ENCODE results near the gene NFKB1. TPM values are rescaled to one million over a fixed set of nuclear protein-coding genes. Genes with fewer than 3 reads are reported as not detected.

NFKB1 gene
- polyA plus RNA-seq, 1 donor from 2014 or later, result 8.6 TPM

DNA sequence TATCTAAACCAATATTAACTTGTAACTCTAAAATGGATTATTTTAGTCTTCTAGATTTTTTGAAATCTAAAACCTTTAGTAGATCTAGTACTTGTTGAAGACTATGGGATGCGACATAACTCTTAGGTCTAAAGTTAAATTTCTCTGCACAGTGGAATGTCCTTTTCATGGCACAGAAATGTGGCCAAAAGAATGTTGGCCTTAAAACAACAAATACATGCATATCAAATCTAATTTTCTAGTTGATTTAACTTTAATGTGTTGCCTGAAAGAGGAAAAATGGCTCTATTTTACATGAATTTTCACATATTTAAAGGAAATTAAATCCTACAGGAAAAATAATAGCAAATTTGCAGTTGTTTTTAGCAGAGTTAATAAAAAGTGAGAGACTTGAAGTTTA lies 30.3 kb downstream of the NFKB1 start:
- Histone ChIP-seq H3K9me3 (ENCODE audit: low read length) (no peaks in the 10 kb centered on the region), H3F3A (ENCODE audit: insufficient read depth, low read length, poor library complexity, severe bottlenecking) (no peaks in the 10 kb centered on the region), H3K9ac (ENCODE audit: low read length) (no peak overlapping the region), H3K79me2 (replicated peaks; ENCODE audit: insufficient read depth, low read length) (no peaks in the 10 kb centered on the region), H3K27ac (ENCODE audit: low read length) (no peak overlapping the region), H3K4me3 (ENCODE audit: low read length) (no peak overlapping the region), H3K27me3 (ENCODE audit: insufficient read depth, low read depth, low read length) (no peaks in the 10 kb centered on the region), H3K9me2 (ENCODE audit: insufficient read depth, low read length) (no peaks in the 10 kb centered on the region), H3K36me3 (ENCODE audit: insufficient read depth, low read length) (no peaks in the 10 kb centered on the region), H4K20me1 (ENCODE audit: insufficient read depth) (no peaks in the 10 kb centered on the region), H3K4me2 (ENCODE audit: low read length) (no peak overlapping the region), H2AFZ (ENCODE audit: low read depth, low read length) (no peak overlapping the region)
- TF ChIP-seq MXI1 (conservative IDR thresholded peaks at IDR 0.05; ENCODE audit: poor library complexity, severe bottlenecking) (no peak), SMC3 (conservative IDR thresholded peaks at IDR 0.05; ENCODE audit: poor library complexity) (no peak), EZH2 (IDR thresholded peaks at IDR 0.05; ENCODE audit: borderline replicate concordance, insufficient read depth, low read length, poor library complexity, severe bottlenecking) (no peak), POLR2AphosphoS5 (IDR thresholded peaks at IDR 0.05) (no peak)

DNA sequence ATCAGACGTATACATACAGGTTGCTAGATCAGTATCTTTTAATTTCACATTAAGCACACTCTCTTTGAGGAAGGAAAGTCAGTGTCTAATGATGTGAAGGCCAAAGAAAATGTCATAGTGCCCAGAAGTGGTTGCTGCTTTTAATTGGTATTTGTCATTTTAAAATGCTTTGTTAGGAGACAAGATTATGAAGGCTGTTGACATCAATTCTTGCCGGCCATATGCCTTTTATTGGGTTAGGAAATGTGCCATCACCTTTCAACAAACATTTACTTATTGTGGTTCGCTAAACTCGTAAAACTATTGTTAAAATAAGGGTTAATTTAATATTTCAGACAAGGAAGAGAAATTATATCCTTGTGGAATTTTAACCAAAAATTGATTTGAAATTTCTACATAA lies 32.2 kb downstream of the NFKB1 start:
- no peaks in the 10 kb centered on the region for H3K36me3 ChIP-seq (ENCODE audit: insufficient read depth, low read length)

DNA sequence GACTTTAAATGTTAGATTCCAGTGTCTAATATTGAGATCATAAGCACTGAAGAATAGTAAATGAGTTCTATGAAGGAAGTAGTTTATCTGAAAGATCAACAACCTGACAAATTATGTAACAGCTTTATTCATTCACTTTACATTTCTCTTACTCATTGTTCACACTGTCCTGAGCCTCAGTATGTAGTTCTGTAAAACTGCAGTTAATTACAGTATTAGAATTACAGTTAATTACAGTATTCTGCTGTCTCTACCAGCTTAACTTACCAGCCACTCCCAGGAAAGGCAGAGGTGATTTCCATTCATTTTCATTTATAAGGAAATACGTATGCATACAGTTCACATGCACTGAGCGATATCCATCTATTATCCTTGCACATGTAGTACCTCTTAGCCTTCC lies 32.7 kb downstream of the NFKB1 start:
- H3K4me3 ChIP-seq (ENCODE audit: low read length), result no peak overlapping the region
- H3K36me3 ChIP-seq (ENCODE audit: insufficient read depth, low read length), result no peaks in the 10 kb centered on the region
- no peak overlapping the region for H3K9ac ChIP-seq (ENCODE audit: low read length)
- H3K27ac ChIP-seq (ENCODE audit: low read length), result no peak overlapping the region
- no peak overlapping the region for H2AFZ ChIP-seq (ENCODE audit: low read depth, low read length)
- no peak overlapping the region for H3K4me2 ChIP-seq (ENCODE audit: low read length)
- no peaks in the 10 kb centered on the region for H3K27me3 ChIP-seq (ENCODE audit: insufficient read depth, low read depth, low read length)
- no peaks in the 10 kb centered on the region for H3K9me3 ChIP-seq (ENCODE audit: low read length)
- H3K79me2 ChIP-seq (replicated peaks; ENCODE audit: insufficient read depth, low read length), result no peaks in the 10 kb centered on the region
- no peaks in the 10 kb centered on the region for H3F3A ChIP-seq (ENCODE audit: insufficient read depth, low read length, poor library complexity, severe bottlenecking)
- TF ChIP-seq SMC3 (conservative IDR thresholded peaks at IDR 0.05; ENCODE audit: poor library complexity) (no peak), RAD21 (conservative IDR thresholded peaks at IDR 0.05) (no peak), EP300 (conservative IDR thresholded peaks at IDR 0.05; ENCODE audit: poor library complexity, severe bottlenecking) (no peak)
- TF ChIP-seq, protein P1, sequence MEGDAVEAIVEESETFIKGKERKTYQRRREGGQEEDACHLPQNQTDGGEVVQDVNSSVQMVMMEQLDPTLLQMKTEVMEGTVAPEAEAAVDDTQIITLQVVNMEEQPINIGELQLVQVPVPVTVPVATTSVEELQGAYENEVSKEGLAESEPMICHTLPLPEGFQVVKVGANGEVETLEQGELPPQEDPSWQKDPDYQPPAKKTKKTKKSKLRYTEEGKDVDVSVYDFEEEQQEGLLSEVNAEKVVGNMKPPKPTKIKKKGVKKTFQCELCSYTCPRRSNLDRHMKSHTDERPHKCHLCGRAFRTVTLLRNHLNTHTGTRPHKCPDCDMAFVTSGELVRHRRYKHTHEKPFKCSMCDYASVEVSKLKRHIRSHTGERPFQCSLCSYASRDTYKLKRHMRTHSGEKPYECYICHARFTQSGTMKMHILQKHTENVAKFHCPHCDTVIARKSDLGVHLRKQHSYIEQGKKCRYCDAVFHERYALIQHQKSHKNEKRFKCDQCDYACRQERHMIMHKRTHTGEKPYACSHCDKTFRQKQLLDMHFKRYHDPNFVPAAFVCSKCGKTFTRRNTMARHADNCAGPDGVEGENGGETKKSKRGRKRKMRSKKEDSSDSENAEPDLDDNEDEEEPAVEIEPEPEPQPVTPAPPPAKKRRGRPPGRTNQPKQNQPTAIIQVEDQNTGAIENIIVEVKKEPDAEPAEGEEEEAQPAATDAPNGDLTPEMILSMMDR (IDR thresholded peaks at IDR 0.05; ENCODE audit: poor library complexity, severe bottlenecking), result no peak
- H3K9me2 ChIP-seq (ENCODE audit: insufficient read depth, low read length), result no peaks in the 10 kb centered on the region
- H4K20me1 ChIP-seq (ENCODE audit: insufficient read depth), result no peaks in the 10 kb centered on the region

More for the DNA sequence above, 32.2 kb downstream of the NFKB1 start:
- Histone ChIP-seq H3K9ac (ENCODE audit: low read length) (no peak overlapping the region), H3K4me3 (ENCODE audit: low read length) (no peak overlapping the region), H3K9me2 (ENCODE audit: insufficient read depth, low read length) (no peaks in the 10 kb centered on the region), H4K20me1 (ENCODE audit: insufficient read depth) (no peaks in the 10 kb centered on the region), H3K4me2 (ENCODE audit: low read length) (no peak overlapping the region), H3K27ac (ENCODE audit: low read length) (no peak overlapping the region), H3K9me3 (ENCODE audit: low read length) (no peaks in the 10 kb centered on the region), H2AFZ (ENCODE audit: low read depth, low read length) (no peak overlapping the region), H3K79me2 (replicated peaks; ENCODE audit: insufficient read depth, low read length) (no peaks in the 10 kb centered on the region), H3F3A (ENCODE audit: insufficient read depth, low read length, poor library complexity, severe bottlenecking) (no peaks in the 10 kb centered on the region), H3K27me3 (ENCODE audit: insufficient read depth, low read depth, low read length) (no peaks in the 10 kb centered on the region)
- no peak for TF ChIP-seq TAF1 (IDR thresholded peaks at IDR 0.05; ENCODE audit: low read depth)

DNA sequence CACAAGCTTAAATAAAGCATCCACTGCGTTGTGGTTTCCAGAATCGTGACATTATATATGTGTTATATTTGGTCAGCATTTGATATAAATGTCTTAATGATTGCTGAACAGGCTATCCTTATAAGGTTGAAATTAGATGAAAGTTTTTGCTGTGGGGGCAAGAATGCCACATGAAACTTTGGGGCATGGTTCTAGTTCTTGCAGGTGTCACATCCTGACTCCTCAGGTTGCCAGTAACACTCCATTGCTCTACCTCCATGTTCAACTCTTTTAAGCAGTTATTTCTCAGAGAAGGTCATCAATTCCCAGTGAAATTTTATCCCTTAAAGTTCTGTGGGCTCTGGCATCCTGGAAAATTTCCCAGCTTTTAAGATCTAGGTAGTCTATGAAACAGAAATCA lies 33.7 kb downstream of the NFKB1 start:
- Histone ChIP-seq H4K20me1 (ENCODE audit: insufficient read depth) (no peaks in the 10 kb centered on the region), H3K4me2 (ENCODE audit: low read length) (no peak overlapping the region), H3K9ac (ENCODE audit: low read length) (no peak overlapping the region), H3K27ac (ENCODE audit: low read length) (no peak overlapping the region), H3K4me3 (ENCODE audit: low read length) (no peak overlapping the region), H2AFZ (ENCODE audit: low read depth, low read length) (no peak overlapping the region), H3K79me2 (replicated peaks; ENCODE audit: insufficient read depth, low read length) (no peaks in the 10 kb centered on the region), H3K27me3 (ENCODE audit: insufficient read depth, low read depth, low read length) (no peaks in the 10 kb centered on the region), H3K9me2 (ENCODE audit: insufficient read depth, low read length) (no peaks in the 10 kb centered on the region), H3K36me3 (ENCODE audit: insufficient read depth, low read length) (no peaks in the 10 kb centered on the region), H3K9me3 (ENCODE audit: low read length) (no peaks in the 10 kb centered on the region), H3F3A (ENCODE audit: insufficient read depth, low read length, poor library complexity, severe bottlenecking) (no peaks in the 10 kb centered on the region)
- no peak for TF ChIP-seq EZH2 (IDR thresholded peaks at IDR 0.05; ENCODE audit: borderline replicate concordance, insufficient read depth, low read length, poor library complexity, severe bottlenecking)
- no peak for TF ChIP-seq TAF1 (IDR thresholded peaks at IDR 0.05; ENCODE audit: low read depth)
- no peak for TF ChIP-seq SMC3 (conservative IDR thresholded peaks at IDR 0.05; ENCODE audit: poor library complexity)
- no peak for TF ChIP-seq RAD21 (conservative IDR thresholded peaks at IDR 0.05)
- no peak for TF ChIP-seq MXI1 (conservative IDR thresholded peaks at IDR 0.05; ENCODE audit: poor library complexity, severe bottlenecking)
- no peak for TF ChIP-seq EP300 (conservative IDR thresholded peaks at IDR 0.05; ENCODE audit: poor library complexity, severe bottlenecking)
- TF ChIP-seq, protein P1 (IDR thresholded peaks at IDR 0.05; ENCODE audit: poor library complexity, severe bottlenecking), result no peak
- TF ChIP-seq, protein P2, sequence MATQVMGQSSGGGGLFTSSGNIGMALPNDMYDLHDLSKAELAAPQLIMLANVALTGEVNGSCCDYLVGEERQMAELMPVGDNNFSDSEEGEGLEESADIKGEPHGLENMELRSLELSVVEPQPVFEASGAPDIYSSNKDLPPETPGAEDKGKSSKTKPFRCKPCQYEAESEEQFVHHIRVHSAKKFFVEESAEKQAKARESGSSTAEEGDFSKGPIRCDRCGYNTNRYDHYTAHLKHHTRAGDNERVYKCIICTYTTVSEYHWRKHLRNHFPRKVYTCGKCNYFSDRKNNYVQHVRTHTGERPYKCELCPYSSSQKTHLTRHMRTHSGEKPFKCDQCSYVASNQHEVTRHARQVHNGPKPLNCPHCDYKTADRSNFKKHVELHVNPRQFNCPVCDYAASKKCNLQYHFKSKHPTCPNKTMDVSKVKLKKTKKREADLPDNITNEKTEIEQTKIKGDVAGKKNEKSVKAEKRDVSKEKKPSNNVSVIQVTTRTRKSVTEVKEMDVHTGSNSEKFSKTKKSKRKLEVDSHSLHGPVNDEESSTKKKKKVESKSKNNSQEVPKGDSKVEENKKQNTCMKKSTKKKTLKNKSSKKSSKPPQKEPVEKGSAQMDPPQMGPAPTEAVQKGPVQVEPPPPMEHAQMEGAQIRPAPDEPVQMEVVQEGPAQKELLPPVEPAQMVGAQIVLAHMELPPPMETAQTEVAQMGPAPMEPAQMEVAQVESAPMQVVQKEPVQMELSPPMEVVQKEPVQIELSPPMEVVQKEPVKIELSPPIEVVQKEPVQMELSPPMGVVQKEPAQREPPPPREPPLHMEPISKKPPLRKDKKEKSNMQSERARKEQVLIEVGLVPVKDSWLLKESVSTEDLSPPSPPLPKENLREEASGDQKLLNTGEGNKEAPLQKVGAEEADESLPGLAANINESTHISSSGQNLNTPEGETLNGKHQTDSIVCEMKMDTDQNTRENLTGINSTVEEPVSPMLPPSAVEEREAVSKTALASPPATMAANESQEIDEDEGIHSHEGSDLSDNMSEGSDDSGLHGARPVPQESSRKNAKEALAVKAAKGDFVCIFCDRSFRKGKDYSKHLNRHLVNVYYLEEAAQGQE (IDR thresholded peaks at IDR 0.05; ENCODE audit: borderline replicate concordance), result no peak
- no peak for TF ChIP-seq POLR2AphosphoS5 (IDR thresholded peaks at IDR 0.05)
